NCI-H2171 (cell line): ENCODE measurements around the gene SIM2.

Source experiments
- DNase-seq: peaks from one replicate; lab custom pipeline; 2025; lab: John Stamatoyannopoulos, UW

SIM2 gene

GRCh38 chr21:36765229-36765628 is 66.3 kb downstream of the SIM2 start:
- no peak for DNase-seq

GRCh38 chr21:36766511-36766910 is 67.6 kb downstream of the SIM2 start:
- DNase-seq, result no peak

DNA sequence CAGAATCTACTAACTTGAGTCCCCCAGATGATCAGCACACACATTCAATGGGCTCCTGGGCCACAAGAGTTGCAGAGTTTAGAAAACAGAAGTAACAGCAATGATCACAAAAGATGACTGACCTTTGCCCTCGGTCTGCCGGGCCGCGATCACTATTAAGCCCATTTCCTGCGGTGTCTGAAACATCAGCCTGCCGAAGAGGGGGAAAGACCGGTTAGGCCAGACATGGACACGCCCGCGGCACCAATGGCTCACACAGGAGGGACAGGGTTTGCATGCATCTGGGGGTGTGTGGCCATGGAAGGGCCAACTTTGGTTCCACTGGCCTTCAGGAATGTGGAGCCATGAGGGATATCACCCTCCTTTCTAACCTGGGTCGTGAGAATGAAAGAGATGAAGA is 68.2 kb downstream of the SIM2 start:
- no peak for DNase-seq

- DNase-seq, result no peak
Measured at GRCh38 chr21:36768496-36768895, 69.6 kb downstream of the SIM2 start.

GRCh38 chr21:36769051-36769839 is 70.3 kb downstream of the SIM2 start:
- DNase-seq, result no peak

- DNase-seq, result peak; percentile 24
Measured at GRCh38 chr21:36773117-36773516, 74.2 kb downstream of the SIM2 start.

GRCh38 chr21:36773995-36774394 is 75.1 kb downstream of the SIM2 start:
- DNase-seq, result no peak

GRCh38 chr21:36776981-36777617 is 78.2 kb downstream of the SIM2 start:
- DNase-seq, result no peak

- DNase-seq, result no peak
Measured at GRCh38 chr21:36780861-36781260, 81.9 kb downstream of the SIM2 start.

DNA sequence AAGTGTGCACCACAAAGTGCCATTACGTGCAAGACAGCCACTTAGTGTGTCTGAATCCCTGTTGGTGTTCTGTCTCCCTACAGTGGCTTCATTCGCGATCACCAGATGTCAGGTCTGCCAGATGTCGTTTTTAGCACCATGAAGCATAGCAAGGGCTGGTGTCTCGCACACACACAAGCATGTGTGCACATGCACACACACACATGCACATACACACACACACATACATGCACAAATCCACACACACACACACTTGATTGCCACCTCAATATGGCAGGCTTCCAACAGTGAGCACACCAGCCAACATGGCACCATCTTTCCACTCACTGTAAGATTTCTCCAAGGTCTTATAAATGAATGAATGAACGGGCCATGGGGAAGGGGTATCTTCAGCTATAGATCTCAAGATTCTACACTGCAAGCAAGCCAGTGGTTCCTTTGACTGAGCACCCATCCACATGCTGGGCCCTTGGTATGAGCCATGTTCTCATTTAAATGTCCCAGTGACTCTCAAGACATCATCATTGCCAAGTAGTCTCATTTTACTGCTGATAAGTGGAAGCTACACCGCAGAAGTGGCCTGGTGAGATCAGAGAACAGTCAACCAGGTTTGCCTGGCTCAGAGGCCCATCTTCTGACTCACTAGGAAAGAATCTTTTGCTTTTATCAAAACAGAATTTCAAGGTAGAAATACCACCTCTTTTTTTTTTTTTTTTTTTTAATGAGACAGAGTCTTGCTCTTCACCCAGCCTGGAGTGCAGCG is 84.9 kb downstream of the SIM2 start:
- no peak for DNase-seq

- DNase-seq, result no peak
Measured at GRCh38 chr21:36784947-36785346, 86.0 kb downstream of the SIM2 start.

GRCh38 chr21:36785615-36786014 is 86.7 kb downstream of the SIM2 start:
- no peak for DNase-seq

DNA sequence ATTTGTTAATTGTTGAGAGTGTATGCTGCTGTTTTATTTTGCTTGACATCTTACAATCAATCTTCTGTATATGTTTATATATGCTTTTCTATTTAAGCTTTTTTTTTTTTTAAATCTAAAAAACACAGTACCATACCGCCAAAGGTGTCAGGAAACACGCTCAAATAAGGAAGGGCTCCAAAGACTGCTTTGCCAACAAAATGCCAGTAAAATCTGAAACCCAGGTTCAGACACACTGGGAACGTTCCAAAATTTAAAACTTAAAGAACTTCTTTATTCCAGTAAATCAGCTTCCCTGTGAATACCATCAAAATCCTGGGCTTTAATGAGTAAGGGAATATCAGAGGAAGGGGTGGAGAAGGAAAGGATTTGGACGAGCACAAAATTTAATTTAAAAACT is 87.3 kb downstream of the SIM2 start:
- DNase-seq, result no peak

DNA sequence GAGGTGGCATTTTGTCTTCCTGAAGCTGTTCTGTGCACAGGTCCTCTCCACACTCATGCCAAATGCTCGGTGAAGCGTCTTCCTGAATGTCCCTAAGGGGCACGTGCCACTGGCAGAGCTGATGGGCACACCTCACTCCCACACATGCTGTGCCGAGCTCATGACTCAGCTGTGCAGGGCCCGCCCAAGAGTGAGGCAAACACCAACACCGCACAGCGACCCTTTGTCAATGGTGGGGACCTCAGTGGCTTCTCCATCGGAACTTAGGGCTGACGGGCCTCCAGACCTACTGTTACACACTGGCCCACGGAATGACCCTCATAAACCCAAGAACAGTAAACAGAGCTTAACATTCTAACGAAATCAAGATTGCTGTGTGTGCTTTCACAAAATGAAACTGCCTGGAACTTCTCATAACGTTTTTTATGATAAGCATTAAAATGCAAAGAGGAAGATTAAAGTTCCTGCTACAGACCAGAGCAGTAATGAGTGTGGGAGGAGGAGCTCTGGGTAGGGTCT is 89.3 kb downstream of the SIM2 start:
- DNase-seq, result peak; percentile 10

DNA sequence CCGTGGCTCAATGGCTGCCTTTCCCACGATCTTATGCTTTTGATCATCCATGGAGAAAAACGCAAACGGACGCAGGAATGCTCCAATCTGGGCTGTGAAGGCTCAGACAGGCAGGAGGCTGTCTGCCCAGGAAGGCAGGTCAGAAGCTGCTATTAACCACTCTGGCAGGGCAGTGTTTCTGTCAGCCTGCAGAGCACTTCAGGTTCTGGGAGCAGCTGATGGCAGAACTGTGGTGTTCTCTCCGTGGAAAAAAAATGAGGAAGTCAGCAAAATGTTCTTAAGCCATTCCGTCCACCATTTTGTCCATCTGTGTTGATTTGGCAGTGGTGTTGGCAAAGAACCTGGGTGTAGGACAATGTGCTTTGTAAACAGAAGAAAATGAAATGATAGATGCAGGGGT is 91.7 kb downstream of the SIM2 start:
- no peak for DNase-seq

- DNase-seq, result no peak
Measured at GRCh38 chr21:36791180-36791579, 92.3 kb downstream of the SIM2 start.

DNA sequence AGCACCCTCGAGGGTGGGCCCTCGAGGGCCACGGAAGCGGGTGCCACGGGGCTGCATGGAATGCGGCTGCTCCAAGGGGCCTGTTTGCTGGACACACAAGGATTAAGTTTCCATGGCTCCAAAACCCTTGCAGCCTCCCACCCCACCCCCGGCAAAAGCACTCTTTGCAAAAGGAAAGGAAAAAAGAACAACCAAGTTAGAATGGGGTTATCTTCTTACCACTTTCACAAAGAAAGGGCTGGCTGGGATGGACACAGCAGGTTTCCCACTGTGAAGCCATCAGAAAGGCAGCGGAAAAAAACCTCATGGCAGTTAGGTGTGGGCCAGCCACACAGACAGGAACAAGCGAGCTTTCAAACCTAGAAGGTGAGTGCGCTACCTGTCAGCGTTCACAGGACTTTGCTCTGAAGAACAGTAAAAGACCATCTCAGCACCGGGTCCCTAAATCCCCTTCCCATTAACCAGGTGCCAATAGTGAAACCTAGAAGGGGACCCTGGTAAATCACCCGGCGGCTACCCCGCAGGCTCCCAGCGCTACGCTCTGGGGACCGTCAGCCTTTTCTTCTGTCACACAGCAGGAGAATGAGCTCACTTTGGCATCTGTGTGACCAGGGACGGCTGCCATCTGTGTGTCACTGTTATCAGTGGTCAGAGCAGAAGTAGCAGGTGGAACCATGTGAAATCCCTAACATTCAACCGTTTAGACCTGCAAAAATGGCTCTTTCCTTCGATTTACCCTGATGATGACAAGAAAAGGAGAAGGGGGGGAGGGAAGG is 93.0 kb downstream of the SIM2 start:
- DNase-seq, result no peak

- DNase-seq, result no peak
Measured at GRCh38 chr21:36792505-36792967, 93.6 kb downstream of the SIM2 start.

DNA sequence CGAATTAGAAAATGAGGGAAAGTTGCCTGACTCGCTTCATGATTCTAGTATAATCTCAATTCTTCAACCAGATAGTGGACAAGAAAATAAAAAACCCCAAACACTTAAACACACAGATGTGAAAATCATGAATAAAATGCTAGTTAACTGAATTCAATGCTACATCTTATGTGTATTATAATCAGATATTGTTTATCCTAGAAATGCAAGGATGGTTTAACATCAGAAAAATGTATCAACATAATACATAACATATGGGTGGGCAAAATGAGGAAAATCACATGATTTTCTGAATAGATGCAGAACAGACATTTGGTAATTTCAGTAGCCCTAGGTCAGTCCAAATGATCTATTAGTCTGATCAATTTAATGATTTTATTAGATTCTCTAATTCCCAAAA is 97.2 kb downstream of the SIM2 start:
- no peak for DNase-seq

- DNase-seq, result no peak
Measured at GRCh38 chr21:36798491-36798890, 99.6 kb downstream of the SIM2 start.
